ENCODE results near the gene SCMH1.

GRCh38 chr1:41020654-41021053 is 221.5 kb downstream of the SCMH1 start:
- TF ChIP-seq POLR2A (IDR thresholded peaks at IDR 0.05) (no peak), CTCF (IDR thresholded peaks at IDR 0.05) (no peak)

Data from tibial nerve (tissue), 3 donors.